GM12875 (cell line): ENCODE results near the gene CD300C.
"Not testable (repeated sequence)": the region's sequence is repeated elsewhere in the genome, so short reads cannot be mapped to it uniquely, and the experiment has no call there.

ENCODE experiments used
- H3K4me3 ChIP-seq: one replicate; pipeline ENCODE4 v1.5.1; 2011; ENCODE audit warnings: low read depth, low read length, control low read depth
- TF ChIP-seq, protein P1 (sequence below): IDR thresholded peaks from 2 replicates; pipeline ENCODE4 v1.5.1; 2011; ENCODE audit warnings: low read depth, mild to moderate bottlenecking, control low read depth, inconsistent platforms, low read length, moderate library complexity, borderline replicate concordance; ENCODE audit not compliant: insufficient read depth

Gene CD300C

DNA sequence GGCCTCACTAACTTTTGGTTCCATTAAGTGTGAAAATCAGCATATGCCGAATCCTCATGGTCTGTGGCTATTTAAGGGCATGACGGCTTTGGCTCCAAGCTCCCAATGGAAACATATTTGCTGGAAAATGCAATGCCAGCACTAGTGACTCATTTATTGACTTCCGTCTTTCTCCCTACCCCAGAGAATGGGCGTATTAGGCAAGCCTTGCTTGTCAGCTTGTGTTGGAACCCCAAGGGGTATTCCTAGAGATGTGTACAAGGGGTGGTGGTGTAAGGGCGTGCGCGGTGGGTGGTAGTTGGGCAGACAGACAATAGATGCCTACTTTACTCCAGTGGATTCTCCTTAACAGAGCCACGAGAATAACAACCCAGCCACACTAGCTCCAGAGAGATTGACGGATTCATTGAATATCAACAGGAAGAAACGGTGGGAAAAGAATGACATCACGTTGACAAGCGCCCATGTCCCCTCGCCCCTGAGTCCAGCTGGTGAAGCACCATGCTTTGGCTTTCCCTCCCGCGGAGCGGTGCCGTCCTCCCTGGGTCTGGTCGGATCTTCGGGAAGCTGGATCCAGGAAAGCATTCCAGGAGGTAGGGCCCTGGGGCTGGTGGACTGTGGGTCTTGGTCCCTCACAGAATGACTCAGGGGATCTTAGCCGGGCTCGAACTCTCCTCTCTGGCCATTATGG is 25.0 kb downstream of the CD300C start:
- H3K4me3 ChIP-seq: no peak overlapping the region
- TF ChIP-seq, protein P1, sequence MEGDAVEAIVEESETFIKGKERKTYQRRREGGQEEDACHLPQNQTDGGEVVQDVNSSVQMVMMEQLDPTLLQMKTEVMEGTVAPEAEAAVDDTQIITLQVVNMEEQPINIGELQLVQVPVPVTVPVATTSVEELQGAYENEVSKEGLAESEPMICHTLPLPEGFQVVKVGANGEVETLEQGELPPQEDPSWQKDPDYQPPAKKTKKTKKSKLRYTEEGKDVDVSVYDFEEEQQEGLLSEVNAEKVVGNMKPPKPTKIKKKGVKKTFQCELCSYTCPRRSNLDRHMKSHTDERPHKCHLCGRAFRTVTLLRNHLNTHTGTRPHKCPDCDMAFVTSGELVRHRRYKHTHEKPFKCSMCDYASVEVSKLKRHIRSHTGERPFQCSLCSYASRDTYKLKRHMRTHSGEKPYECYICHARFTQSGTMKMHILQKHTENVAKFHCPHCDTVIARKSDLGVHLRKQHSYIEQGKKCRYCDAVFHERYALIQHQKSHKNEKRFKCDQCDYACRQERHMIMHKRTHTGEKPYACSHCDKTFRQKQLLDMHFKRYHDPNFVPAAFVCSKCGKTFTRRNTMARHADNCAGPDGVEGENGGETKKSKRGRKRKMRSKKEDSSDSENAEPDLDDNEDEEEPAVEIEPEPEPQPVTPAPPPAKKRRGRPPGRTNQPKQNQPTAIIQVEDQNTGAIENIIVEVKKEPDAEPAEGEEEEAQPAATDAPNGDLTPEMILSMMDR: no peak

DNA sequence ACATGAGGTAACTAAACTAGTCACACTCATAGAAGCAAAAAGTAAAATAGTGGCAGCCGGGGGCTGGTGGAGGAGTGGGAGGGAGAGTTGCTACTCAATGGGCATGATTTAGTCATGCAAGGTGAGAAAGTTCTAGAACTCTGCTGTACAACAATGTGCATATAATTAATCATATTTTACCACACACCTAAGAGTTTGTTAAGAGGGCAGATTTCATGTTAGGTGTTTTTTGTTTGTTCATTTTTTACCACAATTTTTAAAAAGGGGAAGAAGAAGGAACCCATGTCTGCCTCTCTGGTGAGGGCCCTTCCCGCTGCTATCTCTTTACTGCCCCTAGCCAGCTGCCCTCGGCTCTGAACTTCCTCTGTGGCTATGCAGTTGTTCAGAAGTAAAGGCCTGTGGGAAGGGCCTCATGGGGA is 25.9 kb downstream of the CD300C start:
- no peak overlapping the region for H3K4me3 ChIP-seq
- TF ChIP-seq, protein P1: no peak

DNA sequence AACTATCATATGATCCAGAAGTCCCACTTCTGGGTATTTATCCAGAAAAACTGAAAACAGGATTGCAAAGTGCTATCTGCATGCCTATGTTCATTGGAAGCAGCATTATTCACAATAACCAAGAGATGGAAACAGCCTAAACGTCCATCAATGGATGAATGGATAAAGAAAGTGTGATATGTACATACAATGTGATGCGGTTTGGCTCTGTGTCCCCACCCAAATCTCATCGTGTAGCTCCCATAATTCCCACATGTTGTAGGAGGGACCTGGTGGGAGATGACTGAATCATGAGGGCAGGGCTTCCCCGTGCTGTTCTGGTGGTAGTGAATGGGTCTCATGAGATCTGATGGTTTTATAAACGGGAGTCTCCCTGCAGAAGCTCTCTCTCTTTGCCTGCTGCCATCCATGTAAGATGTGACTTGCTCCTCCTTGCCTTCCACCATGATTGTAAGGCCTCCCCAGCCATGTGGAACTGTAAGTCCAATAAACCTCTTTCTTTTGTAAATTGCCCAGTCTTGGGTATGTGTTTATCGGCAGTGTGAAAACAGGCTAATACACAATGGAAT is 27.4 kb downstream of the CD300C start:
- not testable (repeated sequence) for H3K4me3 ChIP-seq

DNA sequence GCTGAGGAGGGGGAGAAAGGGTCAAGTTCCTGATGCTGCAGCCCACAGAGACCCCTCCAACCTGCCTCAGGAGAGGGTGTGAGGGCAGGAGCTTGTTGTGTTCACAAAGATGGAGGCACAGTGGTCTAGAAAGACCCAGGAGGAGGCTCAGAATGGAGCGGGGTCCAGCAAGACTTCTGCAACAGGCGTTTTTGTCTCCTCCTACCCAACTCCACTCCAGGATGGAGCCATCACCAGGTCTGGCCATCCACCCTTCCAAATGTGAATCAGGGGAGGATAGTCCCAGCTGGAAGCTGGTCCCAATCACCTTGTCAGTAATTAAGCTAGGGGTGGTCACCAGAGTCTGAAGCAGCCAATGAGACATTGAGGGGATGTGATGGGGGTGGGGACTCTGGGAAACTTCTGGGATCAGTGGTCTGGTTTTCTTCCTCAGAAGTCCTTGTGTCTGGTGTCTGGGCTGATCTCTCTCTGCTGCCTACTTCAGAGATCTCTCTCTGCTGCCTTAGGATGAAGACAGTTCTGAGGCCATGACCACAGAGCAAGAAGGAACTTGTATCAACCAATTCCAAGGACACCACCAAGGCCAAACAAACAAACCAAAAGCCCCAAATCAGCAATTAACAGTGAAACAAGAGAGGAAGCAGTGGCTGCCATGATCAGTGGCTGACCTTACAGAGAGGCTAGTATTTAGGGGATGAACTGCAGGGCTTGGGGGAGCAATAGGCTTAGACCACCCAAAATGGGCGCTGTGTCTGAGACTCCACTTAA is 29.2 kb downstream of the CD300C start:
- TF ChIP-seq, protein P1: no peak

DNA sequence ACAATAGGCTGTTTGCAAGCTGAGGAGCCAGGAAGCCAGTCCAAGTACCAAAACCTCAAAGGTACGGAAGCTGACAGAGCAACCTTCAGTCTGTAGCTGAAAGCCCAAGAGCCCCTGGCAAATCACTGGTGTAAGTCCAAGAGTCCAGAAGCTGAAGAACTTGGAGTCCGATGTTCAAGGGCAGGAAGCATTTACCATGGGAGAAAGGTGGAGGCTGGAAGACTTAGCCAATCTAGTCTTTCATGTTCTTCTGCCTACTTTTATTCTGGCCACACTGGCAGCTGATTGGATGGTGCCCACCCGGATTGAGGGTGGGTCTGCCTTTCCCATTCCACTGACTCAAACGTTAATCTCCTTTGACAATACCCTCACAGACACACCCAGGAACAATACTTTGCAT is 30.0 kb downstream of the CD300C start:
- TF ChIP-seq, protein P1: no peak
- H3K4me3 ChIP-seq: no peak overlapping the region

More for the DNA sequence above, 29.2 kb downstream of the CD300C start:
- no peak overlapping the region for H3K4me3 ChIP-seq

DNA sequence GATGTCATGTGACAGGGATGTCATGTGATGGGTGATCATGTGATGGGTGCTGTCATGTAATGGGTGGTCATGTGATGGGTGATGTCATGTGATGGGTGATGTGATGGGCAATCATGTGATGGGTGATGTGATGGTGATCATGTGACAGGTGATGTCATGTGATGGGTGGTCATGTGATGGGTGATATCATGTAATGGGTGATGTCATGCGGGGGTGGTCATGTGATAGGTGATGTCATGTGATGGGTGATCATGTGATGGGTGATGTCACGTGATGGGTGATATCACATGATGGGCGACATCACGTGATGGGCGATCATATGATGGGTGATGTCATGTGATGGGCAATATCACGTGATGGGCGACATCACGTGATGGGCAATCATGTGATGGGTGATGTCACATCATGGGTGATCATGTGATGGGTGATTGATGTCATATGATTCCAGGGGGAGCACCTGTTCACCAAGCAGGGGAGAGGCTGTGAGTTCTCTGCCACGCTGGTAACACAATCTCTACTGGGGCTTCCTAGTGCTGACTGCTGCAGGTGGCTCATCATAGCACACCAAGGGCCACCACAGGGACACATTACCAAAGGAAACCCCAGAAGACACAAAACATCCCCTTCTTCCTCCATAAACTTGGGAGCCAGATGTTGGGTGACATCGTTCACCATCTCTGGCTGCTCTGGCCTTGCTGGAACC is 31.1 kb downstream of the CD300C start:
- TF ChIP-seq, protein P1: no peak

DNA sequence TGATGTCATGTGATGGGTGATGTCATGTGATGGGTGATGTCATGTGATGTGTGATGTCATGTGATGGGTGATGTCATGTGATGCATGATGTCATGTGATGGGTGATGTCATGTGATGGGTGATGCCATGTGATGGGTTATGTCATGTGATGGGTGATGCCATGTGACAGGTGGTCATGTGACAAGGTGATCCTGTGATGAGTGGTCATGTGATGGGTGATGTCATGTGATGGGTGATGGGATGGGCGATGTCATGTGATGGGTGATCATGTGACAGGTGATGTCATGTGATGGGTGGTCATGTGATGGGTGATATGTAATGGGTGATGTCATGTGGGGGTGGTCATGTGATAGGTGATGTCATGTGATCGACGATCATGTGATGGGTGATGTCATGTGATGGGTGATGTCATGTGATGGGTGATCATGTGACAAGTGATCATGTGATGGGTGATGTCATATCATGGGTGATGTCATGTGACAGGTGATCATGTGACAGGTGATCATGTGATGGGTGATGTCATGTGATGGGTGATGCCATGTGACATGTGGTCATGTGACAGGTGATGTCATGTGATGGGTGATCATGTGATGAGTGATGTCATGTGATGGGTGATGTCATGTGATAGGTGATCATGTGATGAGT is 31.8 kb downstream of the CD300C start:
- no peak overlapping the region for H3K4me3 ChIP-seq
- TF ChIP-seq, protein P1: no peak

More for the DNA sequence above, 31.1 kb downstream of the CD300C start:
- H3K4me3 ChIP-seq: no peak overlapping the region
